Measurements from ENCODE around the gene TCF25. TPM values are rescaled to one million over a fixed set of nuclear protein-coding genes. Genes with fewer than 3 reads are reported as not detected.

TCF25 gene
- total RNA-seq, 1 donor from 2014 or later, result 193 TPM

GRCh38 chr16:89924297-89924924 lies 51.0 kb downstream of the TCF25 start:
- Mint-ChIP-seq H3K36me3 (ENCODE audit: low read depth, unreplicated experiment) (no peaks in the 10 kb centered on the region), H3K27ac (ENCODE audit: unreplicated experiment) (no peak overlapping the region), H3K27me3 (ENCODE audit: low read depth, unreplicated experiment) (no peaks in the 10 kb centered on the region), H3K4me3 (ENCODE audit: unreplicated experiment) (peak overlapping the region; percentile 87), H3K4me1 (ENCODE audit: low read depth, unreplicated experiment) (peaks cover 14% of the 10 kb centered on the region), H3K9me3 (ENCODE audit: unreplicated experiment) (peaks cover 2% of the 10 kb centered on the region)
- Histone ChIP-seq H3K36me3 (ENCODE audit: insufficient read depth, low read length) (peaks cover 3% of the 10 kb centered on the region), H3K9ac (ENCODE audit: low read length) (peak overlapping the region; percentile 79), H3K27me3 (ENCODE audit: insufficient read depth, low read length) (no peaks in the 10 kb centered on the region), H3K27ac (ENCODE audit: low read depth, low read length) (peak overlapping the region; percentile 30), H3K9me3 (ENCODE audit: insufficient read depth, low read depth, low read length) (no peaks in the 10 kb centered on the region), H3K4me1 (ENCODE audit: insufficient read depth, low read length) (peaks cover 32% of the 10 kb centered on the region), H3K4me3 (ENCODE audit: insufficient read depth, low read depth, low read length) (peak overlapping the region; percentile 89), H2AFZ (ENCODE audit: low read depth, low read length) (no peak overlapping the region), H3K79me2 (ENCODE audit: insufficient read depth, low read length) (peaks cover 73% of the 10 kb centered on the region), H3K4me2 (ENCODE audit: low read length) (peak overlapping the region; percentile 100), H4K20me1 (ENCODE audit: insufficient read depth, low read length) (peaks cover 58% of the 10 kb centered on the region)
- no peak for TF ChIP-seq EZH2 (IDR thresholded peaks at IDR 0.05; ENCODE audit: insufficient read depth, low read length)
- TF ChIP-seq CTCF (IDR thresholded peaks at IDR 0.05; ENCODE audit: insufficient read depth, low read depth, low read length), result no peak
- peak; percentile 19 for DNase-seq (ENCODE audit: low read depth)
- FAIRE-seq, result no peak

GRCh38 chr16:89924925-89925307 lies 51.5 kb downstream of the TCF25 start:
- Histone ChIP-seq H3K9me3 (ENCODE audit: insufficient read depth, low read depth, low read length) (no peaks in the 10 kb centered on the region), H3K79me2 (ENCODE audit: insufficient read depth, low read length) (peaks cover 73% of the 10 kb centered on the region), H3K36me3 (ENCODE audit: insufficient read depth, low read length) (peaks cover 5% of the 10 kb centered on the region), H2AFZ (ENCODE audit: low read depth, low read length) (no peak overlapping the region), H4K20me1 (ENCODE audit: insufficient read depth, low read length) (peaks cover 63% of the 10 kb centered on the region), H3K4me2 (ENCODE audit: low read length) (peak overlapping the region; percentile 100), H3K4me3 (ENCODE audit: insufficient read depth, low read depth, low read length) (peak overlapping the region; percentile 89), H3K4me1 (ENCODE audit: insufficient read depth, low read length) (peaks cover 27% of the 10 kb centered on the region), H3K27me3 (ENCODE audit: insufficient read depth, low read length) (no peaks in the 10 kb centered on the region), H3K9ac (ENCODE audit: low read length) (peak overlapping the region; percentile 79), H3K27ac (ENCODE audit: low read depth, low read length) (peak overlapping the region; percentile 12)
- TF ChIP-seq CTCF (IDR thresholded peaks at IDR 0.05; ENCODE audit: insufficient read depth, low read depth, low read length) (no peak), EZH2 (IDR thresholded peaks at IDR 0.05; ENCODE audit: insufficient read depth, low read length) (no peak)
- Mint-ChIP-seq H3K27me3 (ENCODE audit: low read depth, unreplicated experiment) (no peaks in the 10 kb centered on the region), H3K4me3 (ENCODE audit: unreplicated experiment) (peak overlapping the region; percentile 87), H3K36me3 (ENCODE audit: low read depth, unreplicated experiment) (no peaks in the 10 kb centered on the region), H3K9me3 (ENCODE audit: unreplicated experiment) (peaks cover 2% of the 10 kb centered on the region), H3K27ac (ENCODE audit: unreplicated experiment) (no peak overlapping the region), H3K4me1 (ENCODE audit: low read depth, unreplicated experiment) (peaks cover 12% of the 10 kb centered on the region)
- FAIRE-seq (no peak), DNase-seq (ENCODE audit: low read depth) (no peak)

- Histone ChIP-seq H3K4me3 (ENCODE audit: insufficient read depth, low read depth, low read length) (peak overlapping the region; percentile 89), H3K79me2 (ENCODE audit: insufficient read depth, low read length) (peaks cover 74% of the 10 kb centered on the region), H3K27me3 (ENCODE audit: insufficient read depth, low read length) (no peaks in the 10 kb centered on the region), H2AFZ (ENCODE audit: low read depth, low read length) (no peak overlapping the region), H3K9me3 (ENCODE audit: insufficient read depth, low read depth, low read length) (no peaks in the 10 kb centered on the region), H3K4me1 (ENCODE audit: insufficient read depth, low read length) (peaks cover 19% of the 10 kb centered on the region), H3K9ac (ENCODE audit: low read length) (peak overlapping the region; percentile 64), H4K20me1 (ENCODE audit: insufficient read depth, low read length) (peaks cover 70% of the 10 kb centered on the region), H3K36me3 (ENCODE audit: insufficient read depth, low read length) (peaks cover 5% of the 10 kb centered on the region), H3K27ac (ENCODE audit: low read depth, low read length) (peak overlapping the region; percentile 48), H3K4me2 (ENCODE audit: low read length) (peak overlapping the region; percentile 100)
- Mint-ChIP-seq H3K27ac (ENCODE audit: unreplicated experiment) (no peak overlapping the region), H3K9me3 (ENCODE audit: unreplicated experiment) (peaks cover 2% of the 10 kb centered on the region), H3K4me1 (ENCODE audit: low read depth, unreplicated experiment) (peaks cover 8% of the 10 kb centered on the region), H3K27me3 (ENCODE audit: low read depth, unreplicated experiment) (no peaks in the 10 kb centered on the region), H3K36me3 (ENCODE audit: low read depth, unreplicated experiment) (peaks cover 1% of the 10 kb centered on the region), H3K4me3 (ENCODE audit: unreplicated experiment) (peak overlapping the region; percentile 87)
- FAIRE-seq (no peak), DNase-seq (ENCODE audit: low read depth) (no peak)
- no peak for TF ChIP-seq EZH2 (IDR thresholded peaks at IDR 0.05; ENCODE audit: insufficient read depth, low read length)
- TF ChIP-seq CTCF (IDR thresholded peaks at IDR 0.05; ENCODE audit: insufficient read depth, low read depth, low read length), result no peak
Observed at GRCh38 chr16:89925596-89926079, 52.2 kb downstream of the TCF25 start.

Data from astrocyte (in vitro differentiated cells and primary cell).